NT2/D1 (cell line): ENCODE data around the gene YIPF2.

ENCODE experiments used
- SUZ12 ChIP-seq: IDR thresholded peaks from 2 replicates; pipeline ENCODE4 v1.6.1; 2011; ENCODE audit not compliant: insufficient read length, insufficient read depth; ENCODE audit errors: extremely low read depth
- ZNF274 ChIP-seq: IDR thresholded peaks from 2 replicates; pipeline ENCODE4 v1.6.1; 2011; ENCODE audit warnings: mild to moderate bottlenecking, low read depth, low read length

DNA sequence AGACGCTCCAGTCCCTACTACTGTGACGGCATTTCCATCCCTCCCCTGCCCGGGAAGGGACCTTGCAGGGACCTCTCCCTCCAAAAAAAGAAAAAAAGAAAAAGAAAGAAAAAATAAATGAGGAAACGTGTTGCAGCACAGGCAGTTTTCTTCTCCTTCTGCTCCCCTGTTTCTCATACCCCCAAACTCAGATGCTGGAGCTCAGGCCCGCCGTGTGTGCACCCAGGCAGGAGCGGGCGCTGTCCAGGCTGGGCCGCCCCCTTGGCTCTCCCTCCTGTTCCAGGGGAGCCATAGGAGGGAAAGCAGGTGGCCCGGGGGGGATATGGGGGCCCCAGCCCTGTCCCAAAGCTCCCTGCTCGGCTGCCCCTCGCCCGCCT is 5.8 kb downstream of the YIPF2 start:
- TF ChIP-seq SUZ12 (no peak), ZNF274 (no peak)
